HCT116 (cell line): Measurements from ENCODE around the gene RHEX. TPM values are rescaled to one million over a fixed set of nuclear protein-coding genes. Genes with fewer than 3 reads are reported as not detected.

Experiments used
- ATAC-seq: fragments of 200-7000 bp; cut with Tn5 transposase; 2 replicates; pipeline ENCODE4 v1.9.1; 2020; ENCODE audit warnings: mild to moderate bottlenecking, moderate library complexity
- BruUV-seq: library from RNA; stranded (reverse); fragments of 400-500 nt; replicated peaks from 2 replicates; lab custom pipeline; 2021; lab: Mats Ljungman, UMichigan
- CTCF ChIA-PET: fragments of 300-600 bp; sonication (Branson Sonifier 250); formaldehyde crosslinking; loops from one replicate; lab custom pipeline; 2021; ENCODE audit warnings: antibody characterized with exemption; lab: Charles Lee
- POLR2A ChIA-PET: fragments of 300-600, 350-600 bp; sonication (Branson Sonifier 250); formaldehyde crosslinking; loops from one replicate; lab custom pipeline; 2021; ENCODE audit warnings: antibody characterized with exemption; lab: Charles Lee
- RAD21 ChIA-PET, 2 experiments: fragments of 300-600 bp; sonication (Branson Sonifier 250); formaldehyde crosslinking; loops; one replicate each; lab custom pipeline; 2023; ENCODE audit warnings: low total read pairs in 2 of 2; ENCODE audit not compliant: uncharacterized antibody in 2 of 2, unreplicated experiment in 2 of 2, low non-redundant PET in 1 of 2; lab: Charles Lee
- DNase-seq: peaks from one replicate; pipeline ENCODE4 v3.0.0-alpha.2; 2010; ENCODE audit warnings: low read depth, low spot score
- H2AFZ ChIP-seq: fragments of 200-600 bp; shearing (Covaris generic), sonication (generic); 2 replicates; pipeline ENCODE4 v1.6.1; 2017; ENCODE audit warnings: low read depth, mixed run types, mixed read lengths, antibody characterized with exemption, low read length; ENCODE audit not compliant: poor library complexity, severe bottlenecking
- H3K27ac ChIP-seq: 2 replicates; pipeline ENCODE4 v1.5.1; 2012; ENCODE audit warnings: low read depth, low read length
- H3K27me3 ChIP-seq: fragments of 200-600 bp; sonication (generic); 2 replicates; pipeline ENCODE4 v1.6.1; 2016; ENCODE audit warnings: mixed run types, low read length, mixed read lengths; ENCODE audit not compliant: insufficient read depth
- H3K36me3 ChIP-seq, 2 experiments: fragments of 200-500 bp in 1 of 2; fragments of 200-600 bp in 1 of 2; sonication (Bioruptor generic) in 1 of 2; sonication (generic) in 1 of 2; 2 replicates each; pipeline versions ENCODE4 v1.5.1 to v1.6.1; 2014 to 2016; ENCODE audit warnings: low read length in 2 of 2, inconsistent platforms in 1 of 2, mixed read lengths in 1 of 2, mixed run types in 1 of 2; ENCODE audit not compliant: insufficient read depth in 2 of 2, control insufficient read depth in 1 of 2
- H3K4me1 ChIP-seq, 2 experiments: fragments of 200-600 bp in 1 of 2; sonication (generic) in 1 of 2; 2 replicates each; pipeline versions ENCODE4 v1.5.1 to v1.6.1; 2012 to 2017; ENCODE audit warnings: low read length in 2 of 2, inconsistent platforms in 1 of 2, mild to moderate bottlenecking in 1 of 2, mixed read lengths in 1 of 2, mixed run types in 1 of 2, moderate library complexity in 1 of 2; ENCODE audit not compliant: insufficient read depth in 2 of 2, control insufficient read depth in 1 of 2
- H3K4me2 ChIP-seq: fragments of 200-600 bp; sonication (generic); 2 replicates; pipeline ENCODE4 v1.6.1; 2017; ENCODE audit warnings: mixed run types, low read length, mixed read lengths
- H3K4me3 ChIP-seq, 2 experiments: fragments of 200-600 bp in 1 of 2; sonication (generic) in 1 of 2; replicated peaks in 1 of 2; 2 replicates each; pipeline ENCODE4 v1.5.1; 2011 to 2016; ENCODE audit warnings: low read length in 2 of 2, control low read depth in 1 of 2, low read depth in 1 of 2, mild to moderate bottlenecking in 1 of 2, mixed read lengths in 1 of 2, mixed run types in 1 of 2
- H3K79me2 ChIP-seq: fragments of 200-600 bp; sonication (generic); 2 replicates; pipeline ENCODE4 v1.6.1; 2017; ENCODE audit warnings: mild to moderate bottlenecking, mixed run types, low read length, moderate library complexity, mixed read lengths; ENCODE audit not compliant: insufficient read depth
- H3K9ac ChIP-seq: fragments of 200-600 bp; sonication (generic); 2 replicates; pipeline ENCODE4 v1.6.1; 2016; ENCODE audit warnings: low read length, mixed read lengths
- H3K9me2 ChIP-seq: fragments of 200-600 bp; sonication (generic), shearing (Covaris generic); 2 replicates; pipeline ENCODE4 v1.6.1; 2017; ENCODE audit warnings: mixed run types, mild to moderate bottlenecking, moderate library complexity; ENCODE audit not compliant: insufficient read depth
- H3K9me3 ChIP-seq, 2 experiments: fragments of 200-500 bp in 1 of 2; fragments of 200-600 bp in 1 of 2; sonication (Bioruptor generic) in 1 of 2; sonication (generic) in 1 of 2; 2 replicates each; pipeline ENCODE4 v1.6.1; 2014 to 2017; ENCODE audit warnings: low read length in 2 of 2, mixed read lengths in 2 of 2, inconsistent platforms in 1 of 2, low read depth in 1 of 2, mild to moderate bottlenecking in 1 of 2, mixed run types in 1 of 2, moderate library complexity in 1 of 2; ENCODE audit not compliant: control insufficient read depth in 1 of 2, insufficient read depth in 1 of 2
- H4K20me1 ChIP-seq: fragments of 200-600 bp; sonication (generic), shearing (Covaris generic); 2 replicates; pipeline ENCODE4 v1.6.1; 2017; ENCODE audit warnings: mixed run types, mild to moderate bottlenecking, moderate library complexity; ENCODE audit not compliant: insufficient read depth
- ATF3 ChIP-seq: IDR thresholded peaks from 2 replicates; pipeline ENCODE4 v1.6.1; 2012
- CEBPB ChIP-seq: IDR thresholded peaks from 2 replicates; pipeline ENCODE4 v1.6.1; 2012; ENCODE audit warnings: low read depth
- EGR1 ChIP-seq: IDR thresholded peaks from 2 replicates; pipeline ENCODE4 v1.6.1; 2012; ENCODE audit warnings: low read depth
- EZH2phosphoT487 ChIP-seq: fragments of 200-600 bp; IDR thresholded peaks from 2 replicates; pipeline ENCODE4 v1.6.1; 2018; ENCODE audit warnings: antibody characterized with exemption, borderline replicate concordance
- JUND ChIP-seq: IDR thresholded peaks from 2 replicates; pipeline ENCODE4 v1.6.1; 2012
- MAX ChIP-seq: IDR thresholded peaks from 2 replicates; pipeline ENCODE4 v1.6.1; 2012
- POLR2A ChIP-seq: IDR thresholded peaks from 2 replicates; pipeline ENCODE4 v1.7.0; 2011; ENCODE audit warnings: borderline replicate concordance; ENCODE audit not compliant: insufficient read depth, insufficient read length; ENCODE audit errors: extremely low read depth
- POLR2AphosphoS5 ChIP-seq: IDR thresholded peaks from 2 replicates; pipeline ENCODE4 v1.6.1; 2011; ENCODE audit warnings: mild to moderate bottlenecking, low read depth, low read length, moderate library complexity
- REST ChIP-seq: IDR thresholded peaks from 2 replicates; pipeline ENCODE4 v1.6.1; 2012; ENCODE audit warnings: low read depth
- SP1 ChIP-seq: IDR thresholded peaks from 2 replicates; pipeline ENCODE4 v1.6.1; 2012; ENCODE audit warnings: low read depth
- SRF ChIP-seq: IDR thresholded peaks from 2 replicates; pipeline ENCODE4 v1.6.1; 2012; ENCODE audit warnings: low read depth
- ZBTB33 ChIP-seq: IDR thresholded peaks from 2 replicates; pipeline ENCODE4 v1.6.1; 2011; ENCODE audit warnings: mild to moderate bottlenecking, low read length, moderate library complexity; ENCODE audit not compliant: insufficient replicate concordance; ENCODE audit errors: extremely low read depth
- ZFX ChIP-seq: fragments of 450-650 bp; IDR thresholded peaks from 2 replicates; pipeline ENCODE4 v1.6.1; 2017
- intact Hi-C: fragments of 100-400 bp; cut with micrococcal nuclease; formaldehyde crosslinking; loops from 2 replicates; pipeline ENCODE4 v1.10.0; 2022
- total RNA-seq: library from RNA; stranded (reverse); gene quantifications from one replicate; pipeline ENCODE4 v1.2.1, GENCODE V29; 2021; ENCODE audit not compliant: unreplicated experiment

RHEX gene
- total RNA-seq, 1 experiment from 2014 or later, result not detected

GRCh38 chr1:206136241-206136640 is 83.3 kb downstream of the RHEX start:
- DNase-seq (no peak), ATAC-seq (no peak)
- Histone ChIP-seq H3K4me2 (no peak overlapping the region), H3K27me3 (peaks cover 10% of the 10 kb centered on the region; the same call in 1 of the 2 replicates), H4K20me1 (no peaks in the 10 kb centered on the region)
- intact Hi-C loops, result no loop called here
- TF ChIP-seq EZH2phosphoT487, result no peak
- TF ChIP-seq ZBTB33, result no peak
- no peak for TF ChIP-seq ATF3
- TF ChIP-seq CEBPB, result no peak
- no peak for TF ChIP-seq JUND
- TF ChIP-seq EGR1, result no peak
- TF ChIP-seq, all 23 proteins: peak for 0
- ChIA-PET POLR2A (no interaction called here), RAD21 (no interaction called here), CTCF (no interaction called here)
- Histone ChIP-seq H3K4me3 (no peak overlapping the region), H3K4me1 (no peaks in the 10 kb centered on the region), H3K9ac (no peak overlapping the region), H3K9me3 (no peaks in the 10 kb centered on the region), H3K79me2 (no peaks in the 10 kb centered on the region), H3K9me2 (no peaks in the 10 kb centered on the region), H3K27ac (no peak overlapping the region), H3K36me3 (no peaks in the 10 kb centered on the region), H2AFZ (no peak overlapping the region)
- no TSS peak for BruUV-seq

- no peak for ATAC-seq
- H3K9me3 ChIP-seq, result no peaks in the 10 kb centered on the region
- H3K79me2 ChIP-seq, result no peaks in the 10 kb centered on the region
- RAD21 ChIA-PET, result no interaction called here
- no peak overlapping the region for H3K4me2 ChIP-seq
- DNase-seq, result no peak
- POLR2A ChIA-PET, result no interaction called here
- H3K9ac ChIP-seq, result no peak overlapping the region
- peaks cover 20% of the 10 kb centered on the region; the same call in 1 of the 2 replicates for H3K27me3 ChIP-seq
- no peak overlapping the region for H2AFZ ChIP-seq
- CTCF ChIA-PET, result interaction anchor here (1.1 kb wide), 1 partner anchor 164 kb away, joined by 3 read pairs; no protein-coding TSS in a partner anchor
- H3K4me3 ChIP-seq, result no peak overlapping the region
- H3K27ac ChIP-seq, result no peak overlapping the region
- BruUV-seq, result no TSS peak
- no peaks in the 10 kb centered on the region for H3K36me3 ChIP-seq
- H3K4me1 ChIP-seq, result no peaks in the 10 kb centered on the region
- H4K20me1 ChIP-seq, result no peaks in the 10 kb centered on the region
- intact Hi-C loops, result no loop called here
- no peaks in the 10 kb centered on the region for H3K9me2 ChIP-seq
- TF ChIP-seq SP1 (no peak), ZBTB33 (no peak), POLR2A (no peak), REST (no peak), SRF (no peak), MAX (no peak), EZH2phosphoT487 (no peak), POLR2AphosphoS5 (no peak), ZFX (no peak), EGR1 (no peak)
Observed at GRCh38 chr1:206142011-206142410, 89.0 kb downstream of the RHEX start.
